Measurements from ENCODE around the gene FABP1.

FABP1 gene

GRCh38 chr2:88131201-88131998 lies 3.5 kb upstream of the FABP1 start:
- no peak for ATAC-seq (ENCODE audit: insufficient read depth, low read depth)
- no peak overlapping the region for H3K9ac ChIP-seq (ENCODE audit: low read depth, low read length)

GRCh38 chr2:88129313-88129959 lies 1.6 kb upstream of the FABP1 start:
- ATAC-seq (ENCODE audit: insufficient read depth, low read depth) = no peak
- no peak overlapping the region for H3K4me2 ChIP-seq (ENCODE audit: insufficient read depth, low read length)
- H3K9ac ChIP-seq (ENCODE audit: low read depth, low read length) = no peak overlapping the region

More at GRCh38 chr2:88131201-88131998, 3.5 kb upstream of the FABP1 start:
- no peak overlapping the region for H3K4me2 ChIP-seq (ENCODE audit: insufficient read depth, low read length)
- peaks cover 13% of the 10 kb centered on the region for H3K27me3 ChIP-seq (ENCODE audit: insufficient read depth, low read length, poor library complexity)
- H3K9me3 ChIP-seq (ENCODE audit: insufficient read depth, low read length, severe bottlenecking) = no peaks in the 10 kb centered on the region
- H3K36me3 ChIP-seq (ENCODE audit: insufficient read depth, low read length) = no peaks in the 10 kb centered on the region
- no peak for TF ChIP-seq EZH2 (IDR thresholded peaks at IDR 0.05; ENCODE audit: borderline replicate concordance, low read depth, low read length, severe bottlenecking)
- TF ChIP-seq CTCF (IDR thresholded peaks at IDR 0.05; ENCODE audit: borderline replicate concordance, extremely low read depth, low read length, poor library complexity, severe bottlenecking) = no peak
- H3K27ac ChIP-seq (ENCODE audit: low read length) = no peak overlapping the region
- H3K4me1 ChIP-seq (ENCODE audit: insufficient read depth, low read length) = no peaks in the 10 kb centered on the region
- no peak for DNase-seq
- no peak overlapping the region for H3K4me3 ChIP-seq (ENCODE audit: low read depth in 1 of 2, low read length in 2 of 2)
- no peaks in the 10 kb centered on the region for H3K79me2 ChIP-seq (ENCODE audit: insufficient read depth, low read length)
- H4K20me1 ChIP-seq (ENCODE audit: insufficient read depth, low read length) = no peaks in the 10 kb centered on the region
- no peak overlapping the region for H2AFZ ChIP-seq (ENCODE audit: low read depth, low read length)

GRCh38 chr2:88128654-88129312 lies 921 bp upstream of the FABP1 start:
- Histone ChIP-seq H3K4me3 (ENCODE audit: low read depth in 1 of 2, low read length in 2 of 2) (no peak overlapping the region), H4K20me1 (ENCODE audit: insufficient read depth, low read length) (no peaks in the 10 kb centered on the region), H2AFZ (ENCODE audit: low read depth, low read length) (no peak overlapping the region), H3K79me2 (ENCODE audit: insufficient read depth, low read length) (no peaks in the 10 kb centered on the region), H3K9me3 (ENCODE audit: insufficient read depth, low read length, severe bottlenecking) (no peaks in the 10 kb centered on the region), H3K4me1 (ENCODE audit: insufficient read depth, low read length) (no peaks in the 10 kb centered on the region), H3K9ac (ENCODE audit: low read depth, low read length) (no peak overlapping the region), H3K4me2 (ENCODE audit: insufficient read depth, low read length) (no peak overlapping the region), H3K36me3 (ENCODE audit: insufficient read depth, low read length) (no peaks in the 10 kb centered on the region), H3K27me3 (ENCODE audit: insufficient read depth, low read length, poor library complexity) (peaks cover 7% of the 10 kb centered on the region), H3K27ac (ENCODE audit: low read length) (no peak overlapping the region)
- ATAC-seq (ENCODE audit: insufficient read depth, low read depth) (no peak), DNase-seq (no peak)
- TF ChIP-seq CTCF (IDR thresholded peaks at IDR 0.05; ENCODE audit: borderline replicate concordance, extremely low read depth, low read length, poor library complexity, severe bottlenecking) = no peak
- no peak for TF ChIP-seq EZH2 (IDR thresholded peaks at IDR 0.05; ENCODE audit: borderline replicate concordance, low read depth, low read length, severe bottlenecking)

More at GRCh38 chr2:88129313-88129959, 1.6 kb upstream of the FABP1 start:
- Histone ChIP-seq H3K36me3 (ENCODE audit: insufficient read depth, low read length) (no peaks in the 10 kb centered on the region), H4K20me1 (ENCODE audit: insufficient read depth, low read length) (no peaks in the 10 kb centered on the region), H3K27me3 (ENCODE audit: insufficient read depth, low read length, poor library complexity) (peaks cover 8% of the 10 kb centered on the region), H3K9me3 (ENCODE audit: insufficient read depth, low read length, severe bottlenecking) (no peaks in the 10 kb centered on the region), H3K27ac (ENCODE audit: low read length) (no peak overlapping the region), H3K79me2 (ENCODE audit: insufficient read depth, low read length) (no peaks in the 10 kb centered on the region), H2AFZ (ENCODE audit: low read depth, low read length) (no peak overlapping the region), H3K4me1 (ENCODE audit: insufficient read depth, low read length) (no peaks in the 10 kb centered on the region), H3K4me3 (ENCODE audit: low read depth in 1 of 2, low read length in 2 of 2) (no peak overlapping the region)
- TF ChIP-seq EZH2 (IDR thresholded peaks at IDR 0.05; ENCODE audit: borderline replicate concordance, low read depth, low read length, severe bottlenecking) (no peak), CTCF (IDR thresholded peaks at IDR 0.05; ENCODE audit: borderline replicate concordance, extremely low read depth, low read length, poor library complexity, severe bottlenecking) (no peak)
- DNase-seq = no peak
